Loucy (cell line): Measurements from ENCODE around the gene SPATA13.

ENCODE experiments used
- H2AFZ ChIP-seq: fragments of 200-600 bp; sonication (generic); 2 replicates; pipeline ENCODE4 v1.6.0; 2016; ENCODE audit warnings: antibody characterized with exemption, mild to moderate bottlenecking, low read length, moderate library complexity
- H3F3A ChIP-seq: fragments of 200-600 bp; 2 replicates; pipeline ENCODE4 v1.6.0; 2016; ENCODE audit warnings: antibody characterized with exemption, low read depth, mild to moderate bottlenecking
- H3K27me3 ChIP-seq: fragments of 200-600 bp; sonication (generic); 2 replicates; pipeline ENCODE4 v1.6.1; 2014; ENCODE audit warnings: low read length, mild to moderate bottlenecking; ENCODE audit not compliant: insufficient read depth, poor library complexity, severe bottlenecking
- H3K36me3 ChIP-seq: fragments of 200-600 bp; sonication (generic); 2 replicates; pipeline ENCODE4 v1.6.1; 2016; ENCODE audit warnings: low read length; ENCODE audit not compliant: insufficient read depth
- H3K4me1 ChIP-seq: fragments of 200-600 bp; sonication (generic); 2 replicates; pipeline ENCODE4 v1.5.1; 2014; ENCODE audit warnings: low read length, mild to moderate bottlenecking; ENCODE audit not compliant: insufficient read depth, poor library complexity, severe bottlenecking
- H3K4me2 ChIP-seq: fragments of 200-600 bp; sonication (generic); 2 replicates; pipeline ENCODE4 v1.6.0; 2014; ENCODE audit warnings: antibody characterized with exemption, low read length, low read depth, mild to moderate bottlenecking; ENCODE audit not compliant: poor library complexity, severe bottlenecking
- H3K4me3 ChIP-seq: fragments of 200-600 bp; sonication (generic); 2 replicates; pipeline ENCODE4 v1.5.1; 2014; ENCODE audit warnings: low read length, mild to moderate bottlenecking, mixed read lengths; ENCODE audit not compliant: poor library complexity, severe bottlenecking
- H3K79me2 ChIP-seq: fragments of 200-600 bp; sonication (generic); 2 replicates; pipeline ENCODE4 v1.6.1; 2014; ENCODE audit warnings: low read length; ENCODE audit not compliant: insufficient read depth
- H3K9ac ChIP-seq: fragments of 200-600 bp; sonication (generic); 2 replicates; pipeline ENCODE4 v1.6.0; 2014; ENCODE audit warnings: mild to moderate bottlenecking, low read depth, low read length, moderate library complexity; ENCODE audit not compliant: poor library complexity, severe bottlenecking
- H3K9me2 ChIP-seq: fragments of 200-600 bp; sonication (generic); replicated peaks from 2 replicates; pipeline ENCODE4 v1.6.1; 2016; ENCODE audit warnings: low read depth, low read length, mixed read lengths
- H3K9me3 ChIP-seq: fragments of 200-600 bp; sonication (generic); 2 replicates; pipeline ENCODE4 v1.6.1; 2014; ENCODE audit warnings: mild to moderate bottlenecking, antibody characterized with exemption, low read length, low read depth; ENCODE audit not compliant: insufficient read depth
- H4K20me1 ChIP-seq: fragments of 200-600 bp; sonication (generic); 2 replicates; pipeline ENCODE4 v1.6.0; 2014; ENCODE audit warnings: antibody characterized with exemption, low read length, mild to moderate bottlenecking; ENCODE audit not compliant: insufficient read depth, poor library complexity, severe bottlenecking
- CTCF ChIP-seq: fragments of 200-600 bp; sonication (generic); conservative IDR thresholded peaks from 2 replicates; pipeline ENCODE4 v1.5.1; 2014; ENCODE audit warnings: mild to moderate bottlenecking, antibody characterized with exemption, low read length
- EZH2phosphoT487 ChIP-seq: fragments of 200-600 bp; IDR thresholded peaks from 2 replicates; pipeline ENCODE4 v1.6.1; 2018; ENCODE audit warnings: antibody characterized with exemption, mild to moderate bottlenecking, moderate library complexity, borderline replicate concordance

Gene SPATA13

GRCh38 chr13:24172071-24172470 lies 11.6 kb downstream of the SPATA13 start:
- no peaks in the 10 kb centered on the region for H3K36me3 ChIP-seq
- no peaks in the 10 kb centered on the region for H3K27me3 ChIP-seq
- no peaks in the 10 kb centered on the region for H3K9me3 ChIP-seq
- no peak overlapping the region for H3K4me2 ChIP-seq
- peaks cover 73% of the 10 kb centered on the region for H3K79me2 ChIP-seq
- H3K4me3 ChIP-seq, result no peak overlapping the region
- peaks cover 4% of the 10 kb centered on the region for H3K4me1 ChIP-seq
- TF ChIP-seq CTCF (no peak), EZH2phosphoT487 (no peak)
- H4K20me1 ChIP-seq, result no peaks in the 10 kb centered on the region
- no peaks in the 10 kb centered on the region for H3K9me2 ChIP-seq
- no peak overlapping the region for H3K9ac ChIP-seq
- H2AFZ ChIP-seq, result no peak overlapping the region
- no peaks in the 10 kb centered on the region for H3F3A ChIP-seq

- no peaks in the 10 kb centered on the region for H3K4me1 ChIP-seq
- no peak overlapping the region for H2AFZ ChIP-seq
- H3K4me3 ChIP-seq, result no peak overlapping the region
- peaks cover 77% of the 10 kb centered on the region for H3K79me2 ChIP-seq
- H3K9ac ChIP-seq, result no peak overlapping the region
- H3K27me3 ChIP-seq, result no peaks in the 10 kb centered on the region
- H4K20me1 ChIP-seq, result no peaks in the 10 kb centered on the region
- no peaks in the 10 kb centered on the region for H3K36me3 ChIP-seq
- TF ChIP-seq CTCF, result no peak
- TF ChIP-seq EZH2phosphoT487, result no peak
- no peaks in the 10 kb centered on the region for H3F3A ChIP-seq
- H3K4me2 ChIP-seq, result no peak overlapping the region
- H3K9me3 ChIP-seq, result no peaks in the 10 kb centered on the region
- H3K9me2 ChIP-seq, result no peaks in the 10 kb centered on the region
These were observed 13.3 kb downstream of the SPATA13 start for GRCh38 chr13:24173795-24174194.

- H2AFZ ChIP-seq, result no peak overlapping the region
- no peaks in the 10 kb centered on the region for H4K20me1 ChIP-seq
- no peak for TF ChIP-seq EZH2phosphoT487
- H3K27me3 ChIP-seq, result no peaks in the 10 kb centered on the region
- H3K9me2 ChIP-seq, result no peaks in the 10 kb centered on the region
- no peak overlapping the region for H3K4me3 ChIP-seq
- H3K9ac ChIP-seq, result no peak overlapping the region
- H3K79me2 ChIP-seq, result peaks cover 81% of the 10 kb centered on the region
- H3K4me1 ChIP-seq, result peaks cover 13% of the 10 kb centered on the region
- no peaks in the 10 kb centered on the region for H3K9me3 ChIP-seq
- no peak overlapping the region for H3K4me2 ChIP-seq
- no peaks in the 10 kb centered on the region for H3F3A ChIP-seq
- H3K36me3 ChIP-seq, result no peaks in the 10 kb centered on the region
These were observed 15.3 kb downstream of the SPATA13 start for GRCh38 chr13:24175847-24176246.

- no peak overlapping the region for H2AFZ ChIP-seq
- peaks cover 79% of the 10 kb centered on the region for H3K79me2 ChIP-seq
- peaks cover 13% of the 10 kb centered on the region for H3K4me1 ChIP-seq
- no peaks in the 10 kb centered on the region for H3K9me3 ChIP-seq
- H3K4me2 ChIP-seq, result no peak overlapping the region
- no peak overlapping the region for H3K9ac ChIP-seq
- no peaks in the 10 kb centered on the region for H3K27me3 ChIP-seq
- no peaks in the 10 kb centered on the region for H3F3A ChIP-seq
- H3K4me3 ChIP-seq, result no peak overlapping the region
- TF ChIP-seq CTCF (no peak), EZH2phosphoT487 (no peak)
- no peaks in the 10 kb centered on the region for H3K36me3 ChIP-seq
- H3K9me2 ChIP-seq, result no peaks in the 10 kb centered on the region
- no peaks in the 10 kb centered on the region for H4K20me1 ChIP-seq
These were observed 16.0 kb downstream of the SPATA13 start for GRCh38 chr13:24176351-24177101.
